NCI-H128 (cell line): Measurements from ENCODE around the gene CAVIN2.

Source experiments
- DNase-seq: peaks from one replicate; lab custom pipeline; 2025; ENCODE audit not compliant: unreplicated experiment; lab: John Stamatoyannopoulos, UW

The CAVIN2 gene

GRCh38 chr2:191866195-191866594 lies 19.3 kb upstream of the CAVIN2 start:
- no peak for DNase-seq

DNA sequence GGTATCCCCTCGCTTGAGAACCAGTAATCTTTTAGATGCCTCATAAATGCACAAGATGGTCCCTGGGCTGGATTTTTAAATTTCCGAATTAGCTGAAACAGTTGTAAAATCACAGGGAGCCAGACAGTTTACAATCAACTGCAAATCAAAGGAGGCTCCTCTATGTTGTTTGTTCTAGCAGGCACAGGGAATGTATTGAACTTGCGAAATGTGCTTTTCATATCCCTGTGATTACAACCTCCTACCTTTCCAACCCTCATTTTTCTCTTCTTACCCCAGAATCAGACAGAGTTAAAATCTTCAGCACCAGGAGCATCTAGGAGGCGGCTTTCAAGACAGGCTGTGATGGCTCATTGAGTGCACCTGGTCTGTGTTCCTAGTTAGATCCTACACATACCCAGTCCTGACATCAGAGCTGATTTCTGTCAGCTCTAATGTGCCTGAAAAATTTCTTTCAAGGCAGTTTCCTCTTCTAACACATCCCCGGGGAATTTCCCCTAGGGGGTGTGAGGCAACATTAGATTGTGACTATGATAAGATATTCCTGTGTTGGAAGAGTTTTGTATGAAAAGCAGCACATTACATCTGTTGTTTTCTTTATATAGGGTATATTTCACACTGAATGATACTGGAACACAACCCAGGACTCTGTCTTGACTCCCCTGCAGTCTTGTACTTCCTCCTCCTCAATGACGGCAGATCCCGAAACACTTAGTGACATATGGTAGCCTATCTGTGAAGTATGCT lies 17.9 kb upstream of the CAVIN2 start:
- no peak for DNase-seq

- DNase-seq = no peak
Measured at GRCh38 chr2:191863988-191864387, 17.1 kb upstream of the CAVIN2 start.

DNA sequence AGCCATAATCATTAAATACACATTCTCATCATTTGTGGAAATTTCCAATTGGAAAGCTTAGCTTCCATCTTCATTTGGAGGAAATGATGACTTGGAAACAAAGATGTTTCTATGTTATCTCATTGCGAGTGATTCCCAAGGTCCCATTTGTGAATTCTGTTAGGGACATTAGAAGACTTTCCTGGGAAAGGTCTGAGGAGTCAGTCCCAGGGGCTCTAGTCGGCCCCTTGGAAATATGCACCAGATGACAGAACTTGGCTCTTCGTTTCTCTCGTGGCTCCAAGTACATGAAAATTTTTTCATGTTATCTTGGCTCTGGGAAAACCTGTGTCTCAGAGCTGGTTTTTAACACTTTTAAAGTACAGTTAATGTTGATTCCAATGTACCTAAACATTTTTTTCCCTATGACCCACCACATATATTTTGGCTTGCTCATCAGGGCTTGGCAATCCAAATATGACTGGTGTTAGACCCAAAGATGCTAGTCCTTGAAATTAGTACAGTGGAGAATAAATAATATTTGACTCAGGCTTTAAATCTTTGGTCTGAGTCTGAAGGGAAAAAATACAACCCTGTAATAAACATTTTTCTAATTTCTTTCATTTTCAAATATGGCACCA lies 15.4 kb upstream of the CAVIN2 start:
- no peak for DNase-seq

DNA sequence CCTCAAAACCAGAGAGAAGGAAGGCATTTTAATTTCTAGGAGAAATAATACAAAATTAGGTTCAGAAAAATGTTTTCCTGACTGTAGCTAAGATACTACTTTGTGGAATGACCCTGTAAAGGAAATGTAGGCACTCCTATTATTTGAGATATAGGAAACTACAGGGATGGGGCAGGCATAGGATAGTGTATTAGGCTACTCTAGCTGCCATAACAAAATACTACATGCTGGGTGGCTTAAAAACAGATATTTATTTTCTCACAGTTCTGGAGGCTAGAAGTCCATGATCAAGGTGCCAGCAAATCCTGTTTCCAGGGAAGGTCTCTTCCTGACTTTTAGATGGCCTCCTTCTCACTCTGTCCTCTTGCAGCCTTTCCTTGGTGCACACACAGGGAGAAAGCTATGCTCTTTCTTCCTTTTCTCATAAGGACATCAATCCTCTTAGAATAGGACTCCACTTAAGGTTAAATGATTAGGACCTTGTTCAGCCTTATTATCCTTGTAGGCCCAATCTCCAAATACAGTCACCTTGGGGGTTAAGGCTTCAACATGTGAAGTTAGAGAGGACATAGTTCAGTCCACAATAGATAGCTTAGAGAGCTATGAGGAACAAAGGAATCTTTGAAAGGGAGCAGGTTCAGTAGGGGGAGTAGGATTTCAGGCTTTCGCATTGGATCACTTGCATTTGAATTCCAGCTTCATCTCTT lies 14.0 kb upstream of the CAVIN2 start:
- DNase-seq = no peak

DNA sequence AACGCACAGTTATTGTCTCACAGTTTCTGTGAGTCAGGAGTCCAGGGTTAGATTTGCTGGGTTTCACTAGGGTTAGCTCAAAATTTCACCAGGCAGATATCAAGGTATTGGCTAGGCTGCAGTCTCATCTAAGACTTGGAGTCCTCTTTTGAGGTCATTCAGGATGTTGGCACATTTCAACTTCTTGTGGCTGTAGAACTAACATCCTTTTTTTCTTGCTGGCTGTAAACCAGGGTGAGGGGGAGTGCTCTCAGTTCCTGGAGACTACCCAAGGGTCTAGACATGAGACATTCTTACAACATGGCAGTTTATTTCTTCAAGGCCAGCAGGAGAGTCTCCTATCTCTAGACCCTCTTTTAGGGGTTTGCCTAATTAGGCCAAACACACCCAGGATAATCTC lies 12.8 kb upstream of the CAVIN2 start:
- no peak for DNase-seq

- no peak for DNase-seq
Measured at GRCh38 chr2:191857886-191858285, 11.0 kb upstream of the CAVIN2 start.

GRCh38 chr2:191857259-191857805 lies 10.4 kb upstream of the CAVIN2 start:
- no peak for DNase-seq

GRCh38 chr2:191856111-191856876 lies 9.4 kb upstream of the CAVIN2 start:
- no peak for DNase-seq

DNA sequence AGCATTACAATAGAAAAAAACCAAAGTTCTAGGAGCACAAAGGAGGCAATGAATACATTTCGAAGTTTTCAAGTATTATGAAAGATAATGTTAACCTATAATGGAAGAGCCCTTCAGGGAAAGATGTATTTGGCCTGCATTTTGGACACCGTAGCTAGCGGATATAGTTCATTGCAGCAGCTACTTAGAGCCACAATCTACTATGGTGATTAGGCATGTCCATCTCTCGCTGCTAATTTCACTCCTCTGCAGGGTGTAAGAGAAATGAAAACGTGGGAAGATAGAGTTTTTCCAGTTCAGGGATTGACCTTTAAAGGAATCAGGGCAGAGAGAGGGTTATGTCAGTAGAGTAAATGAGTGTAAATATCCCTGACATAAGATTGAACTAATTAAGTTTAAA lies 8.5 kb upstream of the CAVIN2 start:
- DNase-seq = no peak

- DNase-seq = no peak
Measured at GRCh38 chr2:191854382-191855372, 7.8 kb upstream of the CAVIN2 start.

DNA sequence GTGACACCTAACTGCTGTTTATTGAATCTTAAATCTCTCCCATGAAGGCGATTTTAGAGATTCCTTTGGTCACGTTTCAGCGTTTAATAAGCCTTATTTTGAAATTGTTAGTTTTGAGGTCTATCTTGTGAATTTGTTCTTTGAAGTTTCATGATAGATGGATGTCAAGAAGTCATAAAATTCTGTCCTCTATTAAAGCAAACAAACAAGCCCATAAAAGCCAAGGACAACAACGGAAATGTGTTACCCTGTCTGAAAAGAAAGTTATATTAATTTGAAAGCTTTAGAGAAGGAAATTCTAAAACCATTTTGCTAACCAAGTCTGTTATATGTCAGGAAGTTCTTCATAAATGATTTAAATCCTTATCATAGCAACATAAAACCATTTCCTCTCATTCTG lies 7.0 kb upstream of the CAVIN2 start:
- no peak for DNase-seq

GRCh38 chr2:191851158-191851557 lies 4.3 kb upstream of the CAVIN2 start:
- no peak for DNase-seq

- no peak for DNase-seq
Measured at GRCh38 chr2:191848771-191849767, 2.2 kb upstream of the CAVIN2 start.

- no peak for DNase-seq
Measured at GRCh38 chr2:191847764-191848163, 876 bp upstream of the CAVIN2 start.

GRCh38 chr2:191845876-191846514 lies 893 bp downstream of the CAVIN2 start:
- DNase-seq = no peak

DNA sequence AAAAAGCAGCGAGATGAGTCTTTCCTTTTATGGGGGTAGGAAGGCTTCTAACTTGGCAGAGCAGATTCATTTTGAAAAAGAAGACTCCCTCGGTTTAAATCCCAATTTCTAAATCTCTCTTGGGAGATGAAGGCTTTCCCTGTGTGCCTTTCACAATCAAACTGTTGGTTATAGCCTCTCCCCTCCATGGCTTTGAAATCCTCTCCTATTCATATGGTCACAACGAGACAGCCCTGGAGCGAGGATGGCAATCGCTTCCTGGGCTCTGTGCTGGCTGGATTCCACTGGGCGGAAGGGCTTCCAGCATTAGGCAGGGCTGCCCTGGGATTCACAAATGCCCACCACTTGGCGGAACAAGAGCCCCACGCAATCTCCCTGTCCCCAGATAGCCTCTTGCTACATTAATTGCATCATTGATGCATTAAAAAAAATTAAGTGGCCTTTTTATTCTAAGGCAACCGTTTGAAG lies 1.6 kb downstream of the CAVIN2 start:
- no peak for DNase-seq

DNA sequence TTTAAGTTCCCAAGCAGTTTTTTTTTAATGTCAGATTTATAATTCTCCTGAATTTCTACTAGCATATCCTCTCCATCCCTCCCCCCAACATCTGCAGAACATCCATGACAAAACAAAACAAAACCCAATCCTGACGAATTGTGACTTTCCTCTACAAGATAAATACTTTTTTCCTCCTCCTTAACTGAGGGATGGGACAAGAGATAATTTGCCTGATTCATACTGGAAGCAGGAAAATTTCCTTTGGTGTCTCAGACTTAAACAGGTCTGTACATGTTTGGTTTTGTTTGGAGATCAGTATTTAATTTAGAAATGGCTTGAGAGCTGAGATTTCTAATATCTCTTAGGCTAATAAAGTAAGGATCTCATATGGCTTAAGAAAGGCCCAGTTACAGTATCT lies 2.2 kb downstream of the CAVIN2 start:
- no peak for DNase-seq
